Measurements from ENCODE around the gene MAGEB10. TPM values are rescaled to one million over a fixed set of nuclear protein-coding genes. Genes with fewer than 3 reads are reported as not detected.

The MAGEB10 gene, protein sequence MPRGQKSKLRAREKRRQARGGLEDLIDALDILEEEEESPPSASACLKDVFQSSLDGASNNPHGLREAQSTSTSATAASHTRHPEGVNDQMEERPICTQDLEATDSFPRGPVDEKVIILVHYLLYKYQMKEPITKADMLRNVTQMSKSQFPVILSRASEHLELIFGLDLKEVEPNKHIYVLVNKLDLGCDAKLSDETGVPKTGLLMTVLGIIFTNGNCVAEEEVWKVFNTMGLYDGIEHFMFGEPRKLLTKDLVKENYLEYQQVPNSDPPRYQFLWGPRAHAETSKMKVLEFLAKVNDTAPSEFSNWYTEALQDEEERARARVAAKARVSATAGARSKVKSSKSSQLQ
- total RNA-seq, result not detected

DNA sequence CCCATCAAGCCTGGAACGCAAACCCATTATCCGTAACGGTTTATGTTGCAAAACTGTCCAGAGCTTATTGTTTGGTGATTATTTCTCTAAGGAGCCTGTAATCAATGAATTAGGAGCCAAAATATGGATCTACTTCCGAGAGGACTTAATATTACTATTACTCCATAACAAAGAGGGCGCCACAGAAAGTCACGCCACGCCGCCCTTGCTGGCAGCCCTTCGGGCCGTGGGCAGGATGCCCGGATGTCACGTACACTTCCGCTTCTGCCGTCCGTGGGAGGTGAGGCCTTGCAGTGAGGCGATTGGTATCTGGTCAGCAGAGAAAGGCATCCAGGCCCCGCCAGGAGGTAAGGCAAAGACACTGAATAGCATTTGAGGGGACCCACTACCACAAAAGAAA lies at the start of gene MAGEB10:
Gene MAGEB10, plus strand, starts transcription at position 301 of the 400 bp plus-strand sequence. CDS start 13,317 bp downstream, outside the sequence.

Other genes starting within 250 kb of the MAGEB10 start
- gene DCAF8L2, start 217.6 kb upstream of the MAGEB10 start, total RNA-seq, result not detected
- gene DCAF8L1, start 173.5 kb downstream of the MAGEB10 start, total RNA-seq, result not detected